Small intestine (tissue), 7 donors: Measurements from ENCODE around the gene ANGPTL4. TPM values are rescaled to one million over a fixed set of nuclear protein-coding genes. Genes with fewer than 3 reads are reported as not detected.

ENCODE experiments used
- DNase-seq, 2 donors: peaks; one replicate each; pipeline versions ENCODE4 v3.0.0 to v3.0.0-alpha.2; 2013
- FAIRE-seq: peaks from 2 replicates; lab custom pipeline; 2012; peaks lifted over from hg19 to GRCh38; lab: Jason Lieb, UNC
- H3K27ac ChIP-seq, 3 donors: one replicate each; pipeline ENCODE4 v1.5.1; 2013; ENCODE audit warnings: low read length in 2 of 3, mild to moderate bottlenecking in 2 of 3, control low read depth in 1 of 3, inconsistent platforms in 1 of 3, low read depth in 1 of 3, moderate library complexity in 1 of 3
- H3K27me3 ChIP-seq, 3 donors: one replicate each; pipeline ENCODE4 v1.6.1; 2013; ENCODE audit warnings: low read length in 3 of 3, inconsistent platforms in 1 of 3; ENCODE audit not compliant: control insufficient read depth in 3 of 3, insufficient read depth in 3 of 3
- H3K36me3 ChIP-seq, 3 donors: one replicate each; pipeline ENCODE4 v1.6.1; 2013; ENCODE audit warnings: low read length in 3 of 3, inconsistent platforms in 1 of 3, low read depth in 1 of 3, mild to moderate bottlenecking in 1 of 3, moderate library complexity in 1 of 3; ENCODE audit not compliant: control insufficient read depth in 3 of 3, insufficient read depth in 2 of 3
- H3K4me1 ChIP-seq, 3 donors: one replicate each; pipeline ENCODE4 v1.6.1; 2013; ENCODE audit warnings: low read length in 2 of 3, inconsistent platforms in 1 of 3, low read depth in 1 of 3, mild to moderate bottlenecking in 1 of 3, moderate library complexity in 1 of 3; ENCODE audit not compliant: control insufficient read depth in 3 of 3, insufficient read depth in 2 of 3
- H3K4me3 ChIP-seq, 3 donors: one replicate each; pipeline ENCODE4 v1.5.1; 2013; ENCODE audit warnings: low read length in 3 of 3, control low read depth in 1 of 3, inconsistent platforms in 1 of 3, low read depth in 1 of 3, mild to moderate bottlenecking in 1 of 3, moderate library complexity in 1 of 3
- H3K9me3 ChIP-seq, 2 donors: one replicate each; pipeline ENCODE4 v1.6.1; 2013; ENCODE audit warnings: low read depth in 1 of 2, low read length in 1 of 2; ENCODE audit not compliant: control insufficient read depth in 2 of 2, insufficient read depth in 1 of 2
- WGBS, 3 donors: extraction: QIAGEN DNeasy Blood & Tissue Kit; methylation state at CpG; one replicate each; pipeline ENCODE4 v1.1.7; 2013; 5-methylcytosine and 5-hydroxymethylcytosine counted together
- polyA plus RNA-seq, 4 donors: library from polyadenylated mRNA; stranded (reverse) in 3 of 4; unstranded in 1 of 4; fragments of 200-250 nt in 3 of 4; fragments of 120-200 nt in 1 of 4; gene quantifications; one replicate each; pipeline versions ENCODE4 v1.2.1 to v1.2.3, GENCODE V29; 2013
- donor health status: healthy with polysubstance abuse.
- donor health status: control.
- donor health status: control.
- donor health status: Bipolar disorder and iron deficiency.
- donor health status: healthy.

ANGPTL4 gene
- polyA plus RNA-seq, 4 donors: 1.0 to 24.8 (median 8.7) TPM

DNA sequence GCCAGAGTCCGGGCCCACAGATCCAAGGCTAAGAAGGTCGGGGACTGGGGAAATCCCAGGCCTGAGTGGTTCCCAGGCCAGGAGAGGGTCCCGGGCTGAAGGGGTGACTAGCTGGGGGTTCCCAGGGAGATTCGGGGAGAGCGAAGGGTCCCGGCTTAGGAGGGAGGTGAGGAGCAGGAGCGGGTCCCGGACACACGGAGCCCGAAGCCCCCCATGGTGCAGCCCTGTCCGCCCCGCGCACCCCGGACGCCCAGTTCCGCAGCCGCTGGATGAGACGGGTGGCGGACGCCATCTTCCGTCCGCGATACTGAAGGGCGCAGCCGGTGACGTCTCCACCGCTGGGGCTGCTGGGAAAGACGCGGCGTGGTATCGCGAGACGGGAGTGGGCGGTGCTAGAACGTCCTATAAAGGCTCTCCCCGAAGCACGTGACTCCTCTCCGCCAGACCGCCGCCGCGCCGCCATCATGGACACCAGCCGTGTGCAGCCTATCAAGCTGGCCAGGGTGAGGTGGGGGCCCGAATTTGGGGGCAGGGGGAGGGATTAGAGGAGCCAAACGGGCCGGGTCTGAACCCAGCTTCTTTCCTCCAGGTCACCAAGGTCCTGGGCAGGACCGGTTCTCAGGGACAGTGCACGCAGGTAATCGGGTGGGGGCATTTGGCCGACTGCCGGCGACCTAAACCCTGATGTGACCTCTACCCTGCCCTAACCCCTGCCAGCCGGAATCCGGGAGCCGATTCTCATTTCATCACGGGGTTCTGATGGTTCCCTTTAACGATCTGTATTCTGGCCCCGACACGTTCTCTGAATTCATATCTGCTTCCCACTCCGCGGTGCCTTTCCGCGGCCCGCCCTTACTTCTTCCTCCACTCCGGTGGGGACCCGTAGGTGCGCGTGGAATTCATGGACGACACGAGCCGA, 42.6 kb upstream of the ANGPTL4 start, which contains the start of the genes NDUFA7 and RPS28:
NDUFA7 (minus strand) TSS at position 309 of the 919 bp plus-strand sequence; CDS start at position 292, 17 bp downstream.
RPS28 (plus strand) TSS at position 430 of the 919 bp plus-strand sequence; CDS start at position 465, 35 bp downstream.
- peak within 1 kb of the TSS; percentile 86 to 100 (median 95) for H3K4me3 ChIP-seq
- peak; percentile 93 to 98 for DNase-seq
- FAIRE-seq: no peak
- peaks cover 5 to 18% (median 10%) of the 10 kb centered on the region in 3 donors for H3K4me1 ChIP-seq
- H3K27me3 ChIP-seq: no peaks in the 10 kb centered on the region
- 0% methylated on average over 64 to 72 of the region's 72 CpGs for WGBS, 3 donors
- H3K9me3 ChIP-seq: no peaks in the 10 kb centered on the region
- peaks cover 0 to 43% (median 2%) of the 10 kb centered on the region in 3 donors for H3K36me3 ChIP-seq
- H3K27ac ChIP-seq: peak within 1 kb of the TSS; percentile 87 to 96 (median 89)

DNA sequence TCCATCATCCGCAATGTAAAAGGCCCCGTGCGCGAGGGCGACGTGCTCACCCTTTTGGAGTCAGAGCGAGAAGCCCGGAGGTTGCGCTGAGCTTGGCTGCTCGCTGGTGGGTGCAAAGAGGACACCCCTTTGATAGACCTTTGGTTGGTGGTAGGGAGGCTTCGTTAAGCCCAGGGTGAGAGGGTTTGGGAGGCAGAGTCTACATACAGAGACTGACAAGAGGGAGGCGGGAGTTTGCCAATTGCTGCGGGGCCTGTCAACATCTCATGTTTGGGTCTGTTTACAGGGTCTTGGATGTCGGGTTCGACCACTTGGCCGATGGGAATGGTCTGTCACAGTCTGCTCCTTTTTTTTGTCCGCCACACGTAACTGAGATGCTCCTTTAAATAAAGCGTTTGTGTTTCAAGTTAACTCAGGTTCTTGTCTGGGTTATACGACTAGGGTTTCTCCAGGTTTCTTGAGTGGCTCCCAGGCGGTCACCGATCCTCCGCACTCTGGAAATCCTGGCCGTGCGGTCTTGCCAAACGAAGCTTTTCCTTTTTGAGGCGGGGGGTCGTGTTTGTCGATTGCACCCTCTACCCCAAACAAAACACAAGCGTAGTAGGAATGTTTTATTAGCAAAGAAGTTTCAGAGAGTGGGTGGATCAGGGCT, 41.8 kb upstream of the ANGPTL4 start:
- 4 to 14% (median 6%) methylated on average over 27 to 30 of the region's 30 CpGs for WGBS, 3 donors
- FAIRE-seq: no peak
- peaks cover 0 to 36% (median 2%) of the 10 kb centered on the region in 3 donors for H3K36me3 ChIP-seq
- peaks cover 0 to 3% of the 10 kb centered on the region in 2 donors for H3K9me3 ChIP-seq
- H3K27me3 ChIP-seq: peaks cover 0 to 6% (median 0%) of the 10 kb centered on the region in 3 donors
- peaks cover 5 to 18% (median 10%) of the 10 kb centered on the region in 3 donors for H3K4me1 ChIP-seq
- no peak for DNase-seq
- peak overlapping the region; percentile 86 to 100 (median 95) for H3K4me3 ChIP-seq
- peak overlapping the region; percentile 41 to 89 (median 68) for H3K27ac ChIP-seq

DNA sequence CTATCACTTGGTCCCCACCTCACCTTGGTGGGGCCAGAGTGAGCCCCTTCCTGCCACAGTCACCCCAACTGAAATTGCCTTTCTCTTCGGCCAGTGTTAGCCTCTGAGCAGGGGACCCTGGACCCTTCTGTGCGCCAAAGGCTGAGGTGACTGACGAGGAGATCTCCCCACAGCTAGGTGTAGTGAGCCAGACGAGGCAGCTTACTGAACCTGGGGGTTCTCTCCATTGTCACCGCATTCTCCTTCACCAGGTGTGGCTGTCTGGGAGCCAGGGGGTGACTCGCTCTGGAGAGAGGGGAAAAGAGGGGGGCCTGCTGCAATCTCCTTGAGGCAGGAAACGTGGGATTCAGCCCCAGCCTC, 41.3 kb upstream of the ANGPTL4 start:
- DNase-seq: no peak
- 27 to 50% (median 31%) methylated on average over 7 of the region's 7 CpGs for WGBS, 3 donors
- FAIRE-seq: no peak
- Histone ChIP-seq H3K27me3 (peaks cover 0 to 6% (median 0%) of the 10 kb centered on the region in 3 donors), H3K36me3 (peaks cover 0 to 32% (median 2%) of the 10 kb centered on the region in 3 donors), H3K9me3 (peaks cover 0 to 3% of the 10 kb centered on the region in 2 donors), H3K27ac (no peak overlapping the region), H3K4me1 (peaks cover 5 to 18% (median 10%) of the 10 kb centered on the region in 3 donors), H3K4me3 (peak overlapping the region in 2 of 3 donors; percentile 95 to 100)

DNA sequence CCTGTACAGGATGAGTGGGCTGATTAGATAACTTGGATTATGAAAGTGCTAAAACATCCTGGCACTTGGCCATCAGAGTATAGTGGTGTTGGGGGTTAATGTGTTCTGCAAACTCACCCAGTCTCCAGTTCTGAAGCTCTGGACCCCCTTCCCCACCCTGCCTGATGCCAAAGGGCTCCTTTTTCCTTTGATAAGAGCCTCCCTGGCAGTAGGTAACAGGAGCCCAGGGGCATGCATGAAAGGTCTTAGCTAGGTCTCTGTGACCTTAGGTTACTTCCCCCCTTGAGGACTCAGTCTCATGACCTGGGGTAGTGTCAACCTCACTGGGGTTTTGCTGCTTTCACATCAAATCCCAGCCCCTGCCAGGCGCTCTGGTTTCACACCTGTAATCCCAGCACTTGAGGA, 40.2 kb upstream of the ANGPTL4 start:
- Histone ChIP-seq H3K36me3 (peaks cover 0 to 27% (median 2%) of the 10 kb centered on the region in 3 donors), H3K4me3 (no peak overlapping the region), H3K9me3 (peaks cover 0 to 3% of the 10 kb centered on the region in 2 donors), H3K27ac (no peak overlapping the region), H3K4me1 (peaks cover 5 to 18% (median 10%) of the 10 kb centered on the region in 3 donors), H3K27me3 (peaks cover 0 to 6% (median 0%) of the 10 kb centered on the region in 3 donors)
- FAIRE-seq: no peak
- WGBS, 3 donors: 67 to 89% (median 89%) methylated on average over 1 of the region's 1 CpG
- no peak for DNase-seq

DNA sequence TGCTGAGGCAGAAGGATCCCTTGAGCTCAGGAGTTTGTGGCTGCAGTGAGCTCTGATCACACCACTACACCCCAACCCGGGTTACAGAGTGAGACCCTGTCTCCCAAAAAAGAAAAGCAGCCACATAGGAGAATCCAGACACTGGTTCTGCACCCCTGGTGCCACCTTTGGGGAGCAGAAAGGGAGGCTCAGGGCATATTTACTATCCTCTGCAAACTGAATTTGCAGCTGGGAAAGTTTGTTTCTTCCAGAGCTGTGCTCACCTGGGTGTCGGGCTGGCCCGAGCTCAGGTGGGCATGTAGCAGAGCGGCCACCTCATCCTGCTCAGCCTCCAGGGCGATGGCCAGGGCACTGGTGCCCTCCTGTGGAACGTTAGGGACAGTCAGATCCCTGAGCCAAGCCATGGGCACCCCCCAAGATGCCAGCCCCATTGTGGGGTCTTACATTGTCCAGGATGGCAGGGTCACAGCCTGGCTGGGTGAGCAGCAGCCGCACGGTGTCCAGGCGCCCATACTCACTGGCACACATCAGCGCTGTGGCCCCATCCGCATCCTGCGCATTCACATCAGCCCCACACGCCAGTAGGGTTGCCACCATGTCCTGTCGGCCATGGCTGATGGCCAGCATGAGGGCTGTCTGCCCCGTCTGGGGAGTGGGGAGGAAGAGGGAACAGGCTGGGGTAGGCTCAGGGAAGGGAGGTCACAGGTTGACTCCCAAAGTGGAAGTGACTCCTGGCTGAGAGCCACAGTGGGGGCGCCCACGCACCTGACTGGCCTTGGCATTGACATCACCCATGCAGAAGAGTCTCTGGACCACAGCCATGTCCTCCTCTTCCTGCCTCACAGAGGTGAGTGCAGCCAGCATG, 39.5 kb upstream of the ANGPTL4 start:
- DNase-seq (no peak), FAIRE-seq (no peak)
- Histone ChIP-seq H3K27ac (no peak overlapping the region), H3K4me1 (peaks cover 5 to 18% (median 10%) of the 10 kb centered on the region in 3 donors), H3K9me3 (peaks cover 0 to 3% of the 10 kb centered on the region in 2 donors), H3K4me3 (no peak overlapping the region), H3K36me3 (peaks cover 0 to 27% (median 2%) of the 10 kb centered on the region in 3 donors), H3K27me3 (peaks cover 0 to 6% (median 0%) of the 10 kb centered on the region in 3 donors)
- 69 to 78% (median 73%) methylated on average over 16 to 17 of the region's 17 CpGs for WGBS, 3 donors

DNA sequence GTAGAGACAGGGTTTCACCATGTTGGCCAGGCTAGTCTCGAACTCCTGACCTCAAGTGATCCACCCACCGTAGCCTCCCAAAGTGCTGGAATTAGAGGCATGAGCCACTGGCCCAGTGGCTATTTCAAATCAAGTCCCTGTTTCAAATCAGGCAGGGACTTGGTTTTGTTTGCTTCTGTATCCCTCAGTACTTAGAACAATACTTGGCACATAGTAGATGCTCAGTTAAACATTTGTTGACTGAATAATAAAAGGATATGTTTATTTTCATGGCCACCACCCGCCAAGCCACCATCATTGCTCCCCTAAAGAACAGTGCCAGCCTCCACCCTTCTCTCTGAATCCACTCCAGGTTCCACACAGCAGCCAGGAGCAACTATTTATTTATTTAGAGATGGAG, 38.5 kb upstream of the ANGPTL4 start:
- DNase-seq (no peak), FAIRE-seq (no peak)
- peaks cover 0 to 3% of the 10 kb centered on the region in 2 donors for H3K9me3 ChIP-seq
- H3K36me3 ChIP-seq: peaks cover 0 to 27% (median 2%) of the 10 kb centered on the region in 3 donors
- peaks cover 0 to 6% (median 0%) of the 10 kb centered on the region in 3 donors for H3K27me3 ChIP-seq
- H3K4me1 ChIP-seq: peaks cover 0 to 10% (median 10%) of the 10 kb centered on the region in 3 donors
- 89 to 96% (median 92%) methylated on average over 3 of the region's 3 CpGs for WGBS, 3 donors
- H3K4me3 ChIP-seq: no peak overlapping the region
- H3K27ac ChIP-seq: no peak overlapping the region

DNA sequence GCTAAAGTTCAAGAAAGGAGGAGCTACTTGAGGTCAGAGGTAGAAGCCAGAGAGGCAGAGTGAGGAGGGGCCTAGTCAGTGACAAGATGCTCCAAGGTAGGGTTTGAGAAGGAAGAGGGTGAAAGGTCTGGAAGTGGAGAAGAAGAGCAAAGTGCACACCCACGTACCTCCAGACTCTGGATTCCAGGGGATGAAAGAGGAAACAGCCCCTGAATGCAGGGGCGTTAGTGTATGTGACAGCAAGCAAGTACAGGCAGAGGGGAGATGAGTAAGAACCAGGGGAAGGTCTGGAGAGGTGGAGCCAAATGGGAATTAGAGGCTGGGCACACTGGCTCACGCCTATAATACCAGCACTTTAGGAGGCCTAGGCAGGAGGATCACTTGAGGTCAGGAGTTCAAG, 34.0 kb upstream of the ANGPTL4 start:
- FAIRE-seq (no peak), DNase-seq (no peak)
- 57 to 80% (median 63%) methylated on average over 3 of the region's 3 CpGs for WGBS, 3 donors
- Histone ChIP-seq H3K36me3 (peaks cover 0 to under 1% (median 0%) of the 10 kb centered on the region in 3 donors), H3K4me1 (peaks cover 0 to 4% (median 0%) of the 10 kb centered on the region in 3 donors), H3K9me3 (peaks cover 0 to 3% of the 10 kb centered on the region in 2 donors), H3K4me3 (no peak overlapping the region), H3K27me3 (peaks cover 6 to 34% (median 12%) of the 10 kb centered on the region in 3 donors), H3K27ac (no peak overlapping the region)
